ENCODE data around the gene ARPC1A.
"Not testable (repeated sequence)": the region's sequence is repeated elsewhere in the genome, so short reads cannot be mapped to it uniquely, and the experiment has no call there.

Gene ARPC1A

GRCh38 chr7:99322659-99323058, 3.0 kb upstream of the ARPC1A start:
- not testable (repeated sequence) for DNase-seq

GRCh38 chr7:99324559-99324958, 1.1 kb upstream of the ARPC1A start:
- DNase-seq = no peak

- DNase-seq = no peak
Observed at GRCh38 chr7:99325001-99325493, 651 bp upstream of the ARPC1A start.

GRCh38 chr7:99326408-99326782, 697 bp downstream of the ARPC1A start:
- no peak for DNase-seq

GRCh38 chr7:99330314-99330961, 4.7 kb downstream of the ARPC1A start:
- peak; percentile 31 for DNase-seq

GRCh38 chr7:99331002-99331401, 5.3 kb downstream of the ARPC1A start:
- peak; percentile 41 for DNase-seq

GRCh38 chr7:99339595-99339994, 13.9 kb downstream of the ARPC1A start:
- no peak for DNase-seq

- DNase-seq = no peak
Observed at GRCh38 chr7:99340659-99341058, 15.0 kb downstream of the ARPC1A start.

GRCh38 chr7:99344061-99344647, 18.5 kb downstream of the ARPC1A start:
- DNase-seq = no peak

- not testable (repeated sequence) for DNase-seq
Observed at GRCh38 chr7:99350641-99351040, 24.9 kb downstream of the ARPC1A start.

GRCh38 chr7:99352247-99352646, 26.5 kb downstream of the ARPC1A start:
- no peak for DNase-seq

GRCh38 chr7:99355098-99355497, 29.4 kb downstream of the ARPC1A start:
- no peak for DNase-seq

- DNase-seq = no peak
Observed at GRCh38 chr7:99357701-99358490, 32.2 kb downstream of the ARPC1A start.

- DNase-seq = not testable (repeated sequence)
Observed at GRCh38 chr7:99358521-99358920, 32.8 kb downstream of the ARPC1A start.

- no peak for DNase-seq
Observed at GRCh38 chr7:99359465-99360154, 33.9 kb downstream of the ARPC1A start.

GRCh38 chr7:99362801-99363200, 37.1 kb downstream of the ARPC1A start:
- no peak for DNase-seq

GRCh38 chr7:99363286-99363685, 37.6 kb downstream of the ARPC1A start:
- DNase-seq = no peak

- peak; percentile 63 for DNase-seq
Observed at GRCh38 chr7:99365318-99366141, 39.8 kb downstream of the ARPC1A start.

- no peak for DNase-seq
Observed at GRCh38 chr7:99366646-99367045, 40.9 kb downstream of the ARPC1A start.

GRCh38 chr7:99368750-99369389, 43.2 kb downstream of the ARPC1A start:
- no peak for DNase-seq

GRCh38 chr7:99369767-99370391, 44.2 kb downstream of the ARPC1A start:
- no peak for DNase-seq

Measured in activated CD4-positive, alpha-beta T cell treated with anti-CD3 and anti-CD28 coated beads for 48 hours (primary cell).